ENCODE measurements around the gene GGT5.
"Not testable (repeated sequence)": the region's sequence is repeated elsewhere in the genome, so short reads cannot be mapped to it uniquely, and the experiment has no call there.

DNA sequence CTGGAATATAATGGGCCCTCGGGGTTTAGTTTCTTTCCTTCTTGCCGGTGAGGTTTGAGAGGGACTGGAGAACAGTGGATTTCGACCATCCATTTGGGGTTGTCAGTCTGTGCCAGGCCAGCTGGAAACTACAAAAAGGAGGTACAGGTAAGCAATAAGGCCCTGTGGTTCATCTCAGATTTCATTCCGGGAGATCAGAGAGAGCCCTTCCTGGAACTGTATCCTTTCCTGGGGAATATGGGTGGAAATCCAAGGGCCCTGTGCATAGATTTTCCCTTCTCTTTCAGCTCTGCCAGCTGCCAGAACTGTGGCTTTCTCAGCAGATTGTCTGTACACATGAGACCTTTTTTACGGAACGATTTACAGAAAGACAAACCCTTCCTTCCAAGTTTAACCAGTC lies 42.9 kb upstream of the GGT5 start:
- TF ChIP-seq, protein P1, sequence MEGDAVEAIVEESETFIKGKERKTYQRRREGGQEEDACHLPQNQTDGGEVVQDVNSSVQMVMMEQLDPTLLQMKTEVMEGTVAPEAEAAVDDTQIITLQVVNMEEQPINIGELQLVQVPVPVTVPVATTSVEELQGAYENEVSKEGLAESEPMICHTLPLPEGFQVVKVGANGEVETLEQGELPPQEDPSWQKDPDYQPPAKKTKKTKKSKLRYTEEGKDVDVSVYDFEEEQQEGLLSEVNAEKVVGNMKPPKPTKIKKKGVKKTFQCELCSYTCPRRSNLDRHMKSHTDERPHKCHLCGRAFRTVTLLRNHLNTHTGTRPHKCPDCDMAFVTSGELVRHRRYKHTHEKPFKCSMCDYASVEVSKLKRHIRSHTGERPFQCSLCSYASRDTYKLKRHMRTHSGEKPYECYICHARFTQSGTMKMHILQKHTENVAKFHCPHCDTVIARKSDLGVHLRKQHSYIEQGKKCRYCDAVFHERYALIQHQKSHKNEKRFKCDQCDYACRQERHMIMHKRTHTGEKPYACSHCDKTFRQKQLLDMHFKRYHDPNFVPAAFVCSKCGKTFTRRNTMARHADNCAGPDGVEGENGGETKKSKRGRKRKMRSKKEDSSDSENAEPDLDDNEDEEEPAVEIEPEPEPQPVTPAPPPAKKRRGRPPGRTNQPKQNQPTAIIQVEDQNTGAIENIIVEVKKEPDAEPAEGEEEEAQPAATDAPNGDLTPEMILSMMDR (conservative IDR thresholded peaks at IDR 0.05 in 1 of 2, IDR thresholded peaks at IDR 0.05 in 1 of 2; ENCODE audit: low read depth in 1 of 2, low read length in 2 of 2), result not testable (repeated sequence)
- not testable (repeated sequence) for TF ChIP-seq EZH2 (IDR thresholded peaks at IDR 0.05; ENCODE audit: low read length, missing control alignments)

Data from fibroblast of lung (primary cell).